Inflammatory macrophage treated with lipopolysaccharide for 4 hours (primary cell): ENCODE measurements around the gene DMAC1.

Source experiments
- DNase-seq: peaks from one replicate; pipeline ENCODE4 v3.0.0-alpha.2; 2020

DMAC1 gene

DNA sequence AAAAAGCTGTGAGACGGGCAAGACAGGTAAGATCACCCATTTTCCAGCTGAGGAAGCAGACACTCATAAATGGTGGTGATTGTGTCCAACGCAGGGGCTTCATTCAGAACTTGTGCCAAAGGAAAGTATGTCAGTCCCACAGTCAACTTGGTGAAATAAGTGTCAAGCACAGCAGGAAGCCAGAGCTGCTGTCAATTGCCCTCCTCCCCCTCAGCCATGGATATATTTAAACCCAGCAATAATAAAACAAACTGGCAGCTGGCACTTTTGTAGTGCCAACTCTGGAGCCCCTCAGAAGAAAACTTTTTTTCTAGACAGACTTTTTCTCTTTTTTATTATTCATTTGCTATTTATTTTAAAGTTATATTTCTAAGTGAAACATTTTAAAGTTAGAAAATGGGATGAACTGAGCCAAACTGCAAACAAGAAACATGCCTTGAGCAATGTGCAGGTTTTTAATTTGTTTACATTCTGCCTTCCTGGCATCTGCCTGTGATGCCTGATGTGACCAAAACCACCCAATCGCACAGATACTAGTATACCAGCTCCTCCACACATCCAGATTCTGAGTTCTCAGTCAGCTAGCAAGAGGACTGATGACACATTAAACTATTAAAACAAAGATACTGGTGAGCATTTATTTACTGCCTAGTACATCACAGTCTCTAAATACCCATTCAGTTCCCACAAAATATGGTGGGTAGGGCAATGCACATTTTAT, 17.0 kb downstream of the DMAC1 start:
- no peak for DNase-seq

DNA sequence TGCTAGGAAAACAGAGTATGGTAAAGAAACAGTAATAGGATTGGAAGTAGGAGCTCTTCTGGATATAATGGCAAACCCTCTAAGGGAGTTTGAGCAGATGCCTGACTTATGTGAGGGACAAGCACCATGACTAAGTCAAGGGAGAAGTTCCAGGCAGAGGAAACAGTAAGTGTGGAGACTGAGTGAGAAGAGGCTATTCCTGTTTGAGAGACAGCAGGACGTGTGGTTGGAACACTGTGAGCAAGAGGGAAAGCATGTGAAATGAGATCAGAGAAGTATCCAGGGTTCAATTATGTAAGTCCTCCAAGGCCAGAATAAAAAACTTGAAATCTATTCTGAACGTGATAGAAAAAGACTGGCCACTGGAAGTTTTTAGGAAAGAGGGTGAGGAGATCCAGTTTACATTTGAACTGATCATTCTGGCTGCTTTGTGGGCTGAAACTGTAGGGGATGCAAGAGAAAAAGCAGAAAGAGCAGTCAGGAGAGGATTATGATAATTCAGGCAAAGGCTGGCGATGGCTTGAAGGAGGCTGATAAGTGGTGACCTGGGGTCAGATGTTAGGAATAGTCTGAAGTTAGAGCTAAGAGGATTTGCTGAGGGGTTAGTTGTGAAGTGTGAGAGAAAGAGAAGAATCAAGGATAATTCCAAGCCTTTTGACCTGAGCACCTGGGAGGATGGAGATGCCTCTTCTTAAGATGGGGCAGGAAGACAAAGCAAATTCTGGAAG, 19.2 kb downstream of the DMAC1 start:
- DNase-seq, result no peak

DNA sequence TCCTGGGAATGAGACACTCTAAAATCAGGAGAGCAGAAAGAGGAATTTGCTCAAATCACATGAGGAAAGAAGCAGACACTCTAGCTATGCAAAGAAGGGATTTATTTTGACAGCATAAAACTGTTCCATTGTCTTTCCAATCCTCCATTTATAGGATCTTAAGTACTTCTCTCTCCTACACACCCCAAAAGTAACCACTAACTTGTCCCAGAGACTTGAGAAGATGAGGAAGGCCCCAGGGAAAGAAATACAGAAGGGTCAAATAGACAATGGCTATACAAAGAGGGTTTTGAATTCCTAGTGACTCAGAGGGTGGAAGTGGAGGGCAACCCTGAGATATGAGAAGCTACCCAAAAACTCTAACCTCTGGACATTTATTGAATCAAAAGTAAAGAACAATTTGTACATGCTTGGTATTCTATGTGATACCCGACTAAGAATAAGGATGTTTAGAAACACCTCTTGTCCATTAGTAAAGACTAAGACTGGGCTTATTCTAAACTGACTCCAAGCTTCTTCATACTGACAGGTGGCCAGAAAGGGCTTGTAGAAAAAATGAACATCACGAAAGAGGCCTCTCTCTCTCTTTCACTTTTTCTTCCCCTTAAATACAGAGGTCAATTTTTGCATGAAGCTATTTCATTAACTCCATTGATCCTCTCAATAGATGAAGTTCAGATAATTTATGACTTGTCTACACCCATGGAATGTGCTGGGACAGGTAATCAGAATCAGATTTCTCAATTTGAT, 20.6 kb downstream of the DMAC1 start:
- no peak for DNase-seq

DNA sequence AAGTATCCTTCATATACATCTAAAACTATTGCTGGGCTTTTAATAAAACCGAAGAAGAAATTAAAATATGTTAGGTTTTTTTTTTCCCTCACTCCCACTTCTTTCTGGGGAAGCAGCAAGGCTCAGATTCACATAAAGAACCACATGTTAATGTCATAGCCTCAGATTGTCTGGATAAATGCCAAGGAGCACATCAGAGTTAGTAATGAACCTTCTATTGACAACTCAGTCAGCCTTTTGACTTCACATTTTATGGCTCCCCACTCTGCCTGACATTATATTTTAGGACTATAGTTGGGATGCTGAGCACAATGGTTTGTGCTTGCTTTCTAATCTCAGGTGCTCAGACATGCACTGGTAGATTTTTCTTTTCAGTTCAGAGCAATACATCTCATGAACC, 21.8 kb downstream of the DMAC1 start:
- no peak for DNase-seq

DNA sequence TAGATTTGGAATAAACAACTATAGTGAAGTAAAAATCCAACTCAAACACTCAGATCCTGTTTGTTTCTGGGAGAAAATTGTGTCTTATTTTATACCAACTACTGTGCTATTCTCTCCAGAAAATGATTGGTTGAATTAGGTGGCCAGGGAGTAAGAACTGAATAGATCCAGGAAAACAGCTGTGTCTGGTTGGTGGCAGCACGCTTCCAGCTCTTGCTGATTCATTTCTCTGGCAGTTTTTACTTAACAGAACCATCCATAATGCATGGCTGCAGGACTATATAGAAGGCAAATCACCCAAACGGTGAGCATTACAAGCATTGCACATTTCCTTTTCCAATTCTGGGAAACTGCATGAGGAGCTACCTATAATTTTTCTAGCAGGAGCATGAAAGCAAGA, 29.5 kb downstream of the DMAC1 start:
- no peak for DNase-seq

DNA sequence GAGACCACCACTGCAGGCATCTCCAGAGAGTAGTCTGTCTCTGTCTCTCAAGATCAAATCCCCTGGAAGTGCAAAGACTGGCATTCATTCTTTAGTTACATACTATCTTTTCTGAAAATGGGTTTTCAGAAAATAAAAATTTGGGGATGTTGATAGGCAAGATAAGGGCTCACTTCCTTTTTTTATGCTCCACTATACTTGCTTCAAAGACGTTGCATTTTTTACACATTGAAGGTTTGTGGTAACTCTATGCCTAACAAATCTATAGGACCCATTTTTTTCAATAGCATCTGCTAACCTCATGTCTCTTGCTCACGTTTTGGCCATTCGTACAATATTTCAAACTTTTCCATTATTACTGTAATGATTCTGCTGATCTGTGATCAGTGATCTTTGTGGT, 37.0 kb downstream of the DMAC1 start:
- DNase-seq, result no peak

DNA sequence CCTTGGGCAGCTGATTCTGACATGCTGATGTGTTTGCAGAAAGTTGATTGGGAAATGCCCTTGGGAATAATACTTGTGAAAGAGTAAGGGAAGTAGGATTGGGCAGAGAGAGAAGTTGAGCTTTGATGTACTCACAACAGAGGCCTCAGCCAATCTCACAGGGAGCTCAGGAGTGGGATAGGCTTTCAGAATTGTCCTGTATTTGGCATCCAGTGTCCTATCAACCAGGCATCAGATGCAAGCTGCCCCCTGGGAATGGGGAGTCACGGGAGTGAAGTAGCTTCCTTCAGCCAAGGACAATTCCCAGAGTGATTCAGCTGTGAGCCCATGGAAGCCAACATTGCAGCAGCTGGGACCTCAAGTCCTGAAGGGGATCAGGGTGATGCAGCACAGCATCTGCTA, 39.6 kb downstream of the DMAC1 start:
- no peak for DNase-seq

DNA sequence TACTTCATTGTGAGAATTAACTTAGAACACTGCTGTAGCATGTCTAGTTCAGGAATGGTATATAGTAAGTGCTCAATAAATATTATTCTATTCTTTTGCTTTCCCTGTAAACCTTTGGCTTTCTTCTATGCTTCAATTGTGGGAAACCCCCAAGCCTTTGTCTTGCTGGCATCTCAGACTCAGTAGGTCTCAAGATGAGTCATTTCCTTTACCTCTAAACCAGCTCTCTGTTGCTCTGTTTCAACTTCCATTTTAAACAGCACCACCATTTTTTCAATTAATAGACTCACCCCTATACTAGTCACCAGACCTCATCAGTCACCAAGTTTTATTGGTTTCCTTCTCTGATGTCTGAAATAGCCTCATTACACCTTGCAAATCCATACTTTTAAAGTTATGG, 43.5 kb downstream of the DMAC1 start:
- DNase-seq, result no peak

DNA sequence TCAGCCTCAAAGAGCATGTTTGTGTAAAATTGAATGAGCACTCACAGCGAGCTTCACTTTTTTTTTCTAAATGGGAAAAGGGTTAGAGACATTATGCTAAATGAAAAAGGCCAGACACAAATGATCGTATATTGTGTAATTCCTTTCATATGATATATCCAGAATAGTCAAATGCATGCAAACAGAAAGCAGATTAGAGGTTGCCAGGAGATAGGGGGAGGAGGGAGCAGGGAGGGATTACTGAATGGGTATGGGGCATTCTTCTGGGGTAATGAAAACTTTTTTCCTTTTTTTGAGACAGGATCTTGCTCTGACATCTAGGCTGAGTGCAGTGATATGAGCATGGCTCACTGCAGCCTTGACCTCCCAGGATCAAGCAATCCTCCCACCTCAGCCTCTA, 47.1 kb downstream of the DMAC1 start:
- no peak for DNase-seq
